NCI-H2227 treated with DMSO at 0.1 percent for 48 hours (cell line): ENCODE measurements around the gene MMS19.

Experiments
- DNase-seq: peaks from one replicate; lab custom pipeline; 2025; lab: John Stamatoyannopoulos, UW

The MMS19 gene

GRCh38 chr10:97462309-97462708 lies 35.9 kb downstream of the MMS19 start:
- no peak for DNase-seq

- no peak for DNase-seq
Measured at GRCh38 chr10:97459933-97460332, 38.3 kb downstream of the MMS19 start.

- DNase-seq, result no peak
Measured at GRCh38 chr10:97459111-97459510, 39.1 kb downstream of the MMS19 start.

- no peak for DNase-seq
Measured at GRCh38 chr10:97456686-97457065, 41.5 kb downstream of the MMS19 start.

- DNase-seq, result no peak
Measured at GRCh38 chr10:97456034-97456685, 42.1 kb downstream of the MMS19 start.

- no peak for DNase-seq
Measured at GRCh38 chr10:97454330-97455036, 43.7 kb downstream of the MMS19 start.

GRCh38 chr10:97452352-97452751 lies 45.9 kb downstream of the MMS19 start:
- no peak for DNase-seq

- no peak for DNase-seq
Measured at GRCh38 chr10:97451605-97452004, 46.6 kb downstream of the MMS19 start.

- DNase-seq, result no peak
Measured at GRCh38 chr10:97450828-97451227, 47.4 kb downstream of the MMS19 start.

- peak; percentile 91 for DNase-seq
Measured at GRCh38 chr10:97445722-97446639, 52.2 kb downstream of the MMS19 start, which contains the start of the genes EXOSC1 and ZDHHC16. EXOSC1 (minus strand) TSS chr10:97446006; CDS start chr10:97445985, 21 bp downstream. ZDHHC16 (plus strand) TSS chr10:97446175; CDS start chr10:97451676, 5,501 bp downstream.

GRCh38 chr10:97445357-97445721 lies 52.9 kb downstream of the MMS19 start:
- no peak for DNase-seq

GRCh38 chr10:97444212-97444611 lies 54.0 kb downstream of the MMS19 start:
- no peak for DNase-seq

- DNase-seq, result no peak
Measured at GRCh38 chr10:97442277-97442676, 55.9 kb downstream of the MMS19 start.

GRCh38 chr10:97435211-97435610 lies 63.0 kb downstream of the MMS19 start:
- DNase-seq, result no peak

GRCh38 chr10:97434557-97434956 lies 63.7 kb downstream of the MMS19 start:
- no peak for DNase-seq

GRCh38 chr10:97434055-97434454 lies 64.2 kb downstream of the MMS19 start:
- no peak for DNase-seq

GRCh38 chr10:97428572-97428981 lies 69.6 kb downstream of the MMS19 start:
- DNase-seq, result no peak

- DNase-seq, result peak; percentile 10
Measured at GRCh38 chr10:97427571-97428179, 70.5 kb downstream of the MMS19 start.

GRCh38 chr10:97426776-97427570 lies 71.2 kb downstream of the MMS19 start:
- no peak for DNase-seq

GRCh38 chr10:97425964-97426775 lies 72.1 kb downstream of the MMS19 start, which contains the start of gene PGAM1:
PGAM1 (plus strand) TSS chr10:97426191; CDS start chr10:97426308, 117 bp downstream.
- peak; percentile 94 for DNase-seq
